Tibial artery (tissue), 4 donors: ENCODE results near the gene PRDM5.

Source experiments
- DNase-seq, 2 donors: peaks; one replicate each; pipeline ENCODE4 v3.0.0-alpha.2; 2019
- H3K27ac ChIP-seq, 2 donors: fragments of 200-600 bp; sonication (generic) in 1 of 2; 1 replicate in 1 of 2; 2 replicates in 1 of 2; pipeline ENCODE4 v1.5.1; 2018 to 2019; ENCODE audit warnings: mild to moderate bottlenecking in 1 of 2
- H3K27me3 ChIP-seq, 2 donors: fragments of 200-600 bp; sonication (generic) in 1 of 2; one replicate each; pipeline versions ENCODE4 v1.5.1 to v1.6.0; 2016 to 2019
- H3K36me3 ChIP-seq, 3 donors: fragments of 200-600 bp; sonication (generic) in 2 of 3; one replicate each; pipeline ENCODE4 v1.5.1; 2016 to 2019; ENCODE audit warnings: mild to moderate bottlenecking in 2 of 3
- H3K4me1 ChIP-seq, 4 donors: fragments of 200-600 bp; sonication (generic) in 2 of 4; 1 replicate in 3 of 4; 2 replicates in 1 of 4; pipeline ENCODE4 v1.5.1; 2016 to 2019
- H3K4me3 ChIP-seq, 2 donors: fragments of 200-600 bp; sonication (generic) in 1 of 2; 1 replicate in 1 of 2; 2 replicates in 1 of 2; pipeline ENCODE4 v1.5.1; 2018 to 2019; ENCODE audit warnings: mild to moderate bottlenecking in 2 of 2
- H3K9me3 ChIP-seq, 3 donors: fragments of 200-600 bp; sonication (generic) in 1 of 3; one replicate each; pipeline ENCODE4 v1.5.1; 2016 to 2019
- CTCF ChIP-seq, 2 experiments: fragments of 200-600 bp in 1 of 2; fragments of 450-650 bp in 1 of 2; IDR thresholded peaks; one replicate each; pipeline ENCODE4 v1.5.1; 2017 to 2019; ENCODE audit warnings: antibody characterized with exemption in 2 of 2, mild to moderate bottlenecking in 1 of 2, moderate library complexity in 1 of 2
- intact Hi-C: fragments of 100-400 bp; cut with DNase I; formaldehyde crosslinking; loops from one replicate; pipeline ENCODE4 v1.15.0; 2023; ENCODE audit warnings: low total_unique reads

The PRDM5 gene

DNA sequence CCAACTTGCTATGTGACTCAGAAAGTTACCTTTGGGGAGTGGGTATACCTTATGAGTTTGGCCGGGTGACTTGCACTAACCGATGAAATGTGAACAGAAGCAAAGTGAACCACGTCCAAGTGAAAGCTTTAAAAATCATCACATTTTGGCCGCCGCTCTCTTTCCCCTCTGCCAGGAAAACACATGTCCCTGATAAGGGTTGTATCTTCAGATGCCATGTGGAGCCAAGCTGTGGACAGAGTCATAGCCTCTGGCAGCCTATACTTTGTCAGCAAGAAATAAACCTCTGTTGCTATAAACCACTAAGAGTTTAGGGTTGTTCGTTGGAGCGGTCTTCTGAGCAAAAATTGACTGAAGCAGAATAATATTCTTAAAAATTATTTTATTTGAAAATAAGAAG lies 92.3 kb downstream of the PRDM5 start:
- Histone ChIP-seq H3K4me3 (no peak overlapping the region), H3K9me3 (peaks cover 0 to 8% (median 0%) of the 10 kb centered on the region in 3 donors), H3K27me3 (no peaks in the 10 kb centered on the region), H3K4me1 (no peaks in the 10 kb centered on the region), H3K27ac (no peak overlapping the region), H3K36me3 (no peaks in the 10 kb centered on the region)
- no peak for DNase-seq
- intact Hi-C loops: loop anchor here (5.0 kb wide), 1 partner anchor 1038 kb away; no protein-coding TSS in a partner anchor
- TF ChIP-seq CTCF (IDR thresholded peaks at IDR 0.05): no peak

DNA sequence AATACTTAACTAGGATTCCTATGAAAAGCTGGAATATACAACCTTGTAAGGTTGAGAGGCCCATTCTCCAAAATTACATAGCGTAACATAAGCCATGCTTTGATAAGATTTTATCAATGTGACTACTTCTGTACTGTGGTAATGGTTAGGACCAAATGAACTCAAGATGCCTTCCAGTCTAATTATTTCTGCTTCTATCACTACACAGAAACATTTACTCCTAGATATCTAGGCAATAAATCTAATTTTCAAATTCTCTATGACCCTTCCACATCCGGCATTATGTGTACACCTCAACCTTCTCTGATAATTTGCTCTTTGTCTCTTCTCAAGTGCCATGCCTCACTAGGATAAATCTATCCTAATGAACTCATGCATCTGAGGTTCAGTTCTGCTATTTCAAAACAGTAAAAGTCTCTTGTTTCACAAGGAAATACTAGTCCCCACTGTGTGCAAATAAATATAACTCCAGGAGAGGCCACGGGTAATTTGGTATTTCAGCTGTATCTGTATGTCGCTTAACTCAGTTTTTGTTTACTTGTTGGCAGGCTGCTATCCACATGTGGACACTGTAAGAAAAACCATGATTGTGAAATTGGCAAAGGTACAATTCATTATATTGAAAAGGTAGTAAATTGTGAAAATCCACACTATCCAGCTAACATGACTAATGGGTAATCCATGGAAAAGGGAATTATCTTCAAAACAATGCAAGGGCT lies 93.3 kb downstream of the PRDM5 start:
- no peaks in the 10 kb centered on the region for H3K36me3 ChIP-seq
- H3K4me3 ChIP-seq: no peak overlapping the region
- H3K27me3 ChIP-seq: no peaks in the 10 kb centered on the region
- intact Hi-C loops: no loop called here
- no peaks in the 10 kb centered on the region for H3K4me1 ChIP-seq
- no peak overlapping the region for H3K27ac ChIP-seq
- no peak for TF ChIP-seq CTCF (IDR thresholded peaks at IDR 0.05)
- peaks cover 0 to 3% (median 0%) of the 10 kb centered on the region in 3 donors for H3K9me3 ChIP-seq
- no peak for DNase-seq

DNA sequence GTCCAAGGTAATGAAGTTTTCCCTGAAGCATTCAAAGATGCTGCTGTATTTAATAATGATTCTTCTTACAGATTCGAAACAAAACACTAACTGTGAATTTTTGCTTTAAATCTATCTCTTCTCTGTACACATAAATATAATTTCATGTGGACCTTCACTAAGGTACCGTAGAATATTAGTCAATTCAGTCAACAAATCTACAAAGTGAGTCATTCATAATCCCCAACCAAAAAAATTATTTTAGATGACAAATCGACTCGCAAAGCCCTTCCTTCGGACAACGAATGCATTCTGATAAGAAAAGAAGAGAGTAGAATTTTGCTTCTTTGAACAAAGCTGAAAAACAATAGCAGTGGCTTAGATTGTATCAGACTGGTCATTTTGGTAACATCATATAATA lies 95.7 kb downstream of the PRDM5 start:
- no peaks in the 10 kb centered on the region for H3K9me3 ChIP-seq
- no peaks in the 10 kb centered on the region for H3K27me3 ChIP-seq
- TF ChIP-seq CTCF (IDR thresholded peaks at IDR 0.05): no peak
- H3K27ac ChIP-seq: no peak overlapping the region
- no peaks in the 10 kb centered on the region for H3K4me1 ChIP-seq
- no peaks in the 10 kb centered on the region for H3K36me3 ChIP-seq
- intact Hi-C loops: no loop called here
- no peak overlapping the region for H3K4me3 ChIP-seq
- no peak for DNase-seq

DNA sequence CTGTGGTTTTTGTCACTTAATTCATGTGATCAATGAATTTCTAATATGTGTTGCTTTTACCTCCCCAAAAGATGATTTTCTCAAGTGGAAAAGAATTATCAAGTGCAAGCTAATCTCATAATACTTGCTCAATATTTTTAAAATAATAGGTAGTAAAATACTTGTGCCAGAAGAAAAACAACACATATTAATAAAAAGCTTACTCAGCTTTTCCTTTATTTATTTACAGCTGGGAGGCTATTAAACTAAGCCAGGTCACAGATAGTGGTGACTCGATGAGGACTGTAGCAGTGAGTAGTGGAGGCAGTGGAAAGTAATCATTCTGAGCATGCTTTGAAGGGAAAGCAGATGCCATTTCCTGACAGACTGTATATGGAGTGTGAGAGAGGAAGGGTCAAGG lies 96.1 kb downstream of the PRDM5 start:
- no peaks in the 10 kb centered on the region for H3K9me3 ChIP-seq
- H3K4me3 ChIP-seq: no peak overlapping the region
- H3K27me3 ChIP-seq: no peaks in the 10 kb centered on the region
- intact Hi-C loops: no loop called here
- no peak for TF ChIP-seq CTCF (IDR thresholded peaks at IDR 0.05)
- H3K27ac ChIP-seq: no peak overlapping the region
- no peaks in the 10 kb centered on the region for H3K36me3 ChIP-seq
- H3K4me1 ChIP-seq: no peaks in the 10 kb centered on the region
- DNase-seq: no peak

DNA sequence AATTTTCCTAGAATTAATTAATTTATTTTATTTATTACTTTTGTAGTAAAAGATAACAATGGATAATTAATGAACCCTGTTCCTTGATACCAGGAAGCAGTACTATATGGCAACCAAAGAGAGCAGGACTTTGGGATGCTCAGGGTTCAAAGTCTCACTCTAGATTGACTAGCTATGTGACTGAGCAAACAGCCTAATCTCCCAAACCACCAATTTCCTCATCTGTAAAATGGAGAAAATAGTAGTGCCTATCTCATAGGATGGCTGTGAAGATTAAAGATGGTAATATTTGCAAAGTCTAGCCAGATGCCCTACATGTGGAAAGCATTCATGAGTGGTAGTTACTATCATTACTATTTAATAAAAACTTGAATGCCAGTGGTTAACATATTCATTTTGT lies 97.6 kb downstream of the PRDM5 start:
- no peaks in the 10 kb centered on the region for H3K27me3 ChIP-seq
- intact Hi-C loops: no loop called here

More for the DNA sequence above, 97.6 kb downstream of the PRDM5 start:
- Histone ChIP-seq H3K4me1 (no peaks in the 10 kb centered on the region), H3K9me3 (no peaks in the 10 kb centered on the region), H3K4me3 (no peak overlapping the region), H3K36me3 (no peaks in the 10 kb centered on the region), H3K27ac (no peak overlapping the region)
- TF ChIP-seq CTCF (IDR thresholded peaks at IDR 0.05): no peak
- DNase-seq: no peak
